Amygdala (tissue), 56 donors: ENCODE data around the gene RBPMS2.
"Not testable (repeated sequence)": the region's sequence is repeated elsewhere in the genome, so short reads cannot be mapped to it uniquely, and the experiment has no call there.

Experiments used
- DNase-seq, 56 donors: peaks; one replicate each; lab custom pipeline; 2025; lab: John Stamatoyannopoulos, UW

The RBPMS2 gene

DNA sequence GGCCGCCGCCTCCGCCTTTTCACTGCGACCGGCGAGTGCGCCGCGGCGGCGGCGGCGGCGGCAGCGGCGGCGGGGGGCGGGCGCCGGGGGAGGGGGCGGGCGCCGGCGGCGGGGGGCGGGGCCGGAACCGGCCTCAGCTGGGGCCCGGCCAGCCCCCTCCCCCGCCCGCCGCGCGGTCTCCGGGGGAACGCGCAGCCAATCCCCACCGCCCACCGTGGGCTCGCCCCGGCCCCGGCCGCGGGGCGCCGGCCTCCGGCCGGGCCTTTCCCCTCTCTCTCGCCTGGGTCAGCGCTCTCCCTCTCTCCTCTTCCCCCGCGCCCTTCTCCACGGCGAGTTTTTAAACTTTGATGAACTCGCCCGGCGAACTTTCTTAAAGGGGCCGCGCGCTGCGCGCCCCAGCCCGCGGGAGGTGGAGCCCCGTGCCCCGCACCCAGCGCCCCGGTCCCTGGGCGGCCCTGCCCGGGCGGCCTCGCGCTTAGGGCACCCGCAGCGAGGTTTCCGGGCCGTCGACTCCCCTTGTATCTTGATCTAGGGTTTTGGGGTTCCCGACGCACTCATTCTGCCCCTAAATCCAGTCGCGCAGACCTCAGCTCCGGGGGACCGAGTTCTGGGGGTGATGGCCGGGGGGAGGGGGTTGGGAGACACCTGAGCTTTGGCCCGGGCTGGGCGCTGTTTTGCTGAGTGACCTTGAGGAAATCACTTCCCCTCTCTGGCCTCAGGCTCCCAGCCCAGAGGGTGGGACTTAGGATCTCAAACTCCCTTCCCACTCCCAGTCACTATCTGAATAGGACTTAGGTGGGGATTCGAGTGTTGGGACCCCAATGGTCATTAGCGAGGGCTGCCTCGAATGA lies at the start of gene RBPMS2:
Gene RBPMS2, minus strand, starts transcription at position 39 of the 851 bp plus-strand sequence. CDS start 270 bp downstream, outside the sequence.
- DNase-seq, result no peak

DNA sequence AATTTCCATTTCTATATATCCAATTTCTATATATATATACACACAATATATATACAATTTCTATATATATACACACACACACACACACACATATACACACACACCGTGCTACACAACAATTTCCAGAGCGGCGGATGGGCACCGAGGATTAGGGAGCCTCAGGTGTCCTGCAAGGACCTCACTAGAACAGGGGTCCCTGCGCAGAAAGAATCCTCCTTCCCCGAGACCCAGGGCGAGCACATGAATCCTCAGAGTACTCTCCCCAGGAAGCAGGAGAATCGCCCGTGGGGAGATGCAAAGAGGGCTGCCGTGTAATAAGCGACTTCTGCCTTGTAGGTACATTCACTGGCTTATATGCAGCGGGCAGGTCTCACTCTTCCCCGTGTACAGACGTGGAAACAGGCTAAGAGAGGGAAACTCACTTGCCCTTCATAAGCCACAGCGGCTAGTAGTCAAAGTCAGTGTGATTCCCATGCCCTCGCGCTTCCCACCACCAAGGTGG lies 49.6 kb upstream of the RBPMS2 start:
- DNase-seq, result no peak

DNA sequence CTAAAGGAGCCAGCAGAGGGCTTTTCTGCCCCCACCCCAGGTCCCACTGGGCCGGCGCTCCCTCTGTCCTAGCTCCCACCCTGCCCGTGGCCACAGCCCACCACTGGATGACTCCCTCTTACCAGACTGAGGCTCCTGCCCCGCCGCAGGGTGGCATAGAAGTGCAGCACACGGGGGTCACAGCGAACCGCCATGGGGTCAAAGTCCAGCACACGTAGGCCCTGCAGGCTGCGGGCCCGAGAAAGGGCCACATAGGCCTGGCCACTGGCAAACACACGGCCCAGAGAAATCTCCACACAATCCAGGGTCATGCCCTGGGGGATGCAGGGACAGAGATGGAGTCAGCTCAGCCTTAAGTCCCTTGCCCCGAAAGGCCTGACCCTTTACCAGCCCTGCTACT lies 41.1 kb upstream of the RBPMS2 start:
- no peak for DNase-seq

DNA sequence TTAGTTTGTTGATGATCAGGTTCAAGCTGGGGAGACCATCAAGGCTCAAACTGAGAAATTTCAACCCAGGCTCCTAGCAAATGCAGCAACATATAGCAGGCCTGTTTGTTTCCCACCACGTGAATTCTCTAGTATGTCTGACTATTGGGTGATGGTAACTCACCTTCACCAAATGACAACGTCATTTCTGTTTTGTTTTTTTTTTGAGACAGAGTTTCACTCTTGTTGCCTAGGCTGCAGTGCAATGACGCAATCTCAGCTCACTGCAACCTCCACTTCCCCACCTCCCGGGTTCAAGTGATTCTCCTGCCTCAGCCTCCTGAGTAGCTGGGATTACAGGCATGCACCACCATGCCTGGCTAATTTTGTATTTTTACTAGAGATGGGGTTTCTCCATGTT lies 39.6 kb upstream of the RBPMS2 start:
- not testable (repeated sequence) for DNase-seq

DNA sequence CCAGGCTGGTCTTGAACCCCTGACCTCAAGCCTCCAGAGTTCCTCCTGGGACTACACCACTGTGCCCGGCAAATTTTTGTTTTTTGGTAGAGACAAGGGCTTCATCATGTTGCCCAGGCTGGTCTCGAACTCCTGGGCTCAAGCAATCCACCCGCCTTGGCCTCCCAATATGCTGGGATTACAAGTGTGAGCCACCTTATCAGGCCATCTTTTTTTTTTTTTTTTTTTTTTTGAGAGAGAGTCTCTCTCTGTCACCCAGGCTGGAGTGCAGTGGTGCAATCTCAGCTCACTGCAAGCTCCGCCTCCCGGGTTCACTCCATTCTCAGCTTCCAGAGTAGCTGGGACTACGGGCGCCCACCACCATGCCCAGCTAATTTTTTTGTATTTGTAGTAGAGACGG lies 38.9 kb upstream of the RBPMS2 start:
- DNase-seq, result not testable (repeated sequence)

DNA sequence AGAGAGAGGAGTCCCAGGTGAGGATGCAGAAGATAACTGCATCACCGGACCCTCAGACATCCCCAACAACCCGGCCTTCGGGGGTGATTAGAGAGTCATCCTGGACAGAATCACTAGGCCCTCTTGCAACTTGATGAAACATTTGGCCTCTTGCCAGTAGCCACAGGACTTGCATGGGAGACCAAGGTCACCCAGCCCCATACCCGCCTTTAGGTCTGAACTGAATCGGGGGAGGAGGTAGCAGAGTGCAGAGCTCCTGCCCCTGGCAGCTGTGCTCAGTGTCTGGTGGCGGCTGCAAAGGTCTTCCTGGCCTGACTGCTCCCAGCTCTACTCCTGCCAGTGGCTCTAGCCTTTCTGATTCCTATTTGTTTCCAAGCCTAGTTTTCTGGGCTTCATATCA lies 37.7 kb upstream of the RBPMS2 start:
- DNase-seq, result no peak

DNA sequence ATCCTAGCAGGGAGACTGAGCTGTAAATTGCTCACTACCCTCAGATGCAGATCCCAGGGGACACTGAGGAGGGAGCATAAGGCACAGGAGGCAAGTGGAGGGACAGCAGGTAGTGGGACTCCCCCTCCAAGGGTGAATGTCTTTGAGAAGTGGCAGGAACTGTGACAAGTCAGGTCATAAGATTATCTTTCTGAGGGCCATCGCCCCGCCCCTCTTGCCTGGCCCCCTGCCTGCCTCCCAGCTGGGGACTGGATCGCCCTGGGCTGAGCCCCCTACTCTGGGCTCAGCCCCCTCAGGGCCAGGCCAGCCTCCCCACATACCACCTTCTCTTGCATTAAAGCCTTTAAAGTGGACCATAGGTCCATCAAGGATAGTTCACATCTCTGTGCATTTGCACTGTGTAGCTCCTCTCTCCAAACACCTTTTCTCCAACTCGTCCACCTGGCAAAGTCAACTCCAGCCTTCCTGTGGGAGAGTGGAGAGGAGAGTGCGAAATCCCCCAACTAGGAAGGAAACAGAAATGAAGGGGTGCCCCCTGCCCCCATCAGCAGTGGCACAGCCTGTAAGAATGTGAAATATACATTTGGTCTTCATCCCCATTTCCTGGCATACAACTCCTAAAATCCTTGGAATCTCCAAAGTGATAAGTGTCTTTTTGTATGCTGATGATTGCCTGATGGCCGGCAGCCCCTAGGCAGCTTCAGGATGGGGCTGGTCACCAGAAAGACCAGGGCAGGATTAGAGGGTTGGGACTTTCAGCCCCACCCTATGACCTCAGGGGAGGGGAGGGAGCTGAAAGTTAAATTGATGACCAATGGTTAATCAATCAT lies 35.3 kb upstream of the RBPMS2 start:
- no peak for DNase-seq

DNA sequence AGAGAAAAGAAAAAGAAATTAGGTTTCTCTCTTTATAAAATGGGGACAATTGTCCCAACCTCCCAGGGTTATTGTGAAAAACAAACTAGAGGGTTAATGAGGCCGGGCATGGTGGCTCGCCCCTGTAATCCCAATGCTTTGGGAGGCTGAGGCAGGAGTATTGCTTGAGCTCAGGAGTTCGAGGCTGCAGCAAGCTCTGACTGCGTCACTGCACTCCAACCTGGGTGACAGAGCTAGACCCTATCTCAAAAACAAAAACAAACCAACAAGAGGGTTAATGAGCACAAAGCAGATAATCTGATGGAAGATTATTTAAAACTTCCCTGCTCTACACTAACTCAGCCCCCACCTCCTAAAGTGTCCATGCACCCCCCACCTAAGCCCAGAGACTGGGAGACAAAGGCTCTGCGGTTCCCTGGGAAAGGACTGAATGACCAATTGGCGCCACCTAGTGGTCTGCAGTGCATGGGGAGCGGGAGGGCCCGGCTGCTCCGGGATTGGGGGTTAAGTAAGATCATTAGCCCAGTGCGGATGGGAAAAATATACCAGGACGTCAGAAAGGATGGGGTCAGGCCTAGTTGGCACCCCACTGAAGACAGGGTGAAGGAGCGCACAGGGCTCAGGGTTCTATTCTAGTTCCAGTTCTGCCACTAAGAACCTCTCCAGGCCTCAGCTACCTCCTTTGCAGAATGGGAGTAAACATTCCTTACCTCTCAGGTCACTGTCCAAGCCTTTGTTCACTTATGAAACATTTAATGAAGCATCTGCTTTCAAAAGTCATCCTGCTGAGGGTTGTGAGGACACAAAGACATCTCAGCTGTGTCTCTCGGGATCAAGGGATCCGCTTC lies 34.5 kb upstream of the RBPMS2 start:
- DNase-seq, result peak in 52 of 56 donors; percentile 4 to 79 (median 49)

DNA sequence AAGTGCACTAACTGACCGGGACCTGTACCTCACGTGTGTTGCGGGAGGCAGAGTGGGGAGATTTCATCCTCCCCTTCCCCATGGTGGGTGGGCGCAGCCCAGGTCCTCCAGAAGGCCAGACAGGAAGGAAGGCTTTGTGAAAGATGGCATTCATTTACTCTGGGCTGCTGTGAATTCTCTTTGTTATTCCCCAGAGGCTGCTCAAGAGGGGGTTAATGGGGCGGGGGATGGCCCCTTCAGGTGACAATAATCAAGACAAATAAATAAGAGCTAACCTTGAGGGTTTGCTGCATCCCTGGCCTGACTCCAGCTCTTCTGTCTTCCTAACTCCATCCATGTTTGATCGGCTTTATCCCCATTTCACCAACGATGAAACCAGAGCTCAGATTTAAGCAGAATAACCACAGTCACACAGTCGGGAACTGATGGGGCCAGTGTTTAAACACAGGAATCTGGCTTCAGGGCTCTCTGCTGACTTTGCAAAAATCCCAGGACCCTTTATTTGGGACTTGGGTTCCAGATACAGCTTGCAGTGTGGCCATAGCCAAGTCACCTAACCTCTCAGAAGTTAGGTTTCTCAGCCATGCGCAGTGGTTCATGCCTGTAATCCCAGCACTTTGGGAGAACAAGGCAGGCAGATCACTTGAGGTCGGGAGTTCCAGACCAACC lies 33.5 kb upstream of the RBPMS2 start:
- no peak for DNase-seq

DNA sequence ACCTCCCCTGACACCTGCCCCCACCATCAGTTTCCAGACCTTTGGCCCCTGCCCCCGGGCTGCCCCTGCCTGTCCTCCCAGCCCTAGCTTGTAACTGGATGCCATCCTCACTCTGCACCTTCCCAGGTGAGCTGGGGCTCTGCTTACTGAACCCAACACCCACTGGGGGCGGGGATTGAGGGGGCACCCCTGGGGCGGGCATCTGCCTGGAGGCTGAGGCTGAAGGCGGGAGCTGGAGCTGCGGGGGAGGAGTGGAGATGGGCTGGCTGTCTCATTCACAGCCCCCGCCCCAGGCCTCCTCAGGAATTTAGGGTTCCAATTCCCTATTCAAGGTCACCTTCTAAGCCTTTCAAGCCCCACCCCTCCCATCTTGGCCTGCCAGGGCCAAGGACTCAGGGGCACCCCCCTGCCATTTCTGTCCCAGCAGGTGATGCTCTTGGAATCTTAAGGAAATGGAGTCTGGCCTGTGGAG lies 32.4 kb upstream of the RBPMS2 start:
- no peak for DNase-seq

DNA sequence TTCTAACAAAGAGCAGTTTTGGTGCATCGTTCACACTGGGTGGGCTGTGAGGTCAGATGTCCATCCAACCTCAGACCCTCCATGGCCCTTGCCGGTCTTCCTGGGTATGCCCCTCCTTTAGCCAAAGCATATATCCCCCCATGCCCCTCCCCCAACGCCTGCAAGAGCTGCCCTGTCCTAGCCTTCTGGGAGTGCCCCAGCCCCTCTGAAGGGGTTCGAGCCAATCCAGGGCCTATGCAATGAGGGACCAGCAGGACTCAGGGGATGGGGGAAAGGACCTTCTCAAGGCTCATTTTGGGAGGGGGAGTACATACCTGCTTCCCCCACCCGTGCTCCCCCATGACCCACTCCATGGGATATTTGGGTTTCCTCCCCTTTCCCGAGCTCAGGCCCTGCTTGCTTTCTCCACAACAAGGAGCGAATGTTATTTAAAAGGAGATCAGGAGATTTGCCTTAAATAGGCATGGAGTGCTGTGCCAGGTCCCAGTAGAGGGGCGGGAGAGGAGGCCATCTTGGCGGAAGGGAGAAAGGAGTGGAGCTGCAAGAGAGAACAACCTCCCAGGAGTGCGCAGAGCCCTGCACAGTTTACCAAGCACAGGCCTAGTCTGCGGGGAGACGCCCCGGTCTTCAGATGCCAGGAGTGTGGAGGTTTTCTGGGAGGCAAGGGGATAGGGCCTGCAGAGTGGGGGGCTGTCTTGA lies 31.8 kb upstream of the RBPMS2 start:
- no peak for DNase-seq

DNA sequence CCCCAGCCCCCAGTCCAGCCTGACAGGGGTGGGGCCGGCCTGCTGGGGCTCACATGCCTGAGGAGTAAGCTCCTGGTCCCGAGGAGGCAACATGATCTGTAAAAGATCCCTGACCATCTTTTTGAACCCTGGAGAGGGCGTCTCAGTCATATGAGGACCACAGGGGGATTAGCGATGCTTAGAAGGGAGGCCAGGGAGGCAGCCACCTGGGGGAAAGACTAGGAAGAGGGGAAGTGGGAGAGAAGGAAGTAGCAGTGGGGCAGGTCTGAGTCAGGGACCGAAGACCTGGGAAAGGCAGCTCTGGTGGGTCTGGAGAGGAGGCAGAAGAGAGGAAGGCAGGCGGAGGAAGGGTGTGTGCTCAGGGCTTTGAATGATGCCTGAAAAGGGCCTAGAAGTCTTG lies 31.1 kb upstream of the RBPMS2 start:
- no peak for DNase-seq

DNA sequence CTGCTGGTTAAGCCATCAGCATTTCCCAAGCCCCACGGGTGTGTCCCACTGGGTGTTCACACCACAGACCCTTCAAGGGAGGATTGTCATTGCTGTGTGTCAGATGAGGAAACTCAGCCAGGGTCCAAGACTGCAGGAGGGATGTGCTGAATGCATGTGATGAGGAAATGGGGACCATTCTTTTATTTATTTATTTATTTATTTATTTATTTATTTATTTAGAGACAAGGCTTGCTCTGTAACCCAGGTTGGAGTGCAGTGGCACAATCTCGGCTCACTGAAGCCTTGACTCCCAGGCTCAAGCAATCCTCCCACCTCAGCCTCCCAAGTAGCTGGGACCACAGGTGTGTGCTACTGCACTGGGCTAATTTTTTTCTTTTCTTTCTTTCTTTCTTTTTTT lies 29.2 kb upstream of the RBPMS2 start:
- no peak for DNase-seq

DNA sequence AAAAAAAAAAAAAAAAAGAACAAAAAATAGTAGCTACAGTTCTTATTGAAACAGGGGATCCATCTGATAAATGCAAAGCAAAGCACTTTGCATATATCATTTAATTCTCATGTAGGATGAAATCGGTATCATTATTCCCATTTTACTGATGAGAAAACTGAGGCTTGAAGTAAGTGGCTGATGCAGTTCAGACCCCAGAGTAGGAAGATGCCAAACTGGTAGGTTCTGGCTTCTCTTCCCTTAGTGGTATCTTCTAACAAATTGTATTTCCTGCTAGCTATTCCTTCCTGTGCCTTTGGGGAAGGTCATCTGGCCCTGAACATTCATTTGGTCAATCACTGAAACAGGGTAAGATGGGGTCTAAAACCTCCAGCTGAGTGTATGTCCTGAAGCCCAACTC lies 28.1 kb upstream of the RBPMS2 start:
- DNase-seq, result no peak

DNA sequence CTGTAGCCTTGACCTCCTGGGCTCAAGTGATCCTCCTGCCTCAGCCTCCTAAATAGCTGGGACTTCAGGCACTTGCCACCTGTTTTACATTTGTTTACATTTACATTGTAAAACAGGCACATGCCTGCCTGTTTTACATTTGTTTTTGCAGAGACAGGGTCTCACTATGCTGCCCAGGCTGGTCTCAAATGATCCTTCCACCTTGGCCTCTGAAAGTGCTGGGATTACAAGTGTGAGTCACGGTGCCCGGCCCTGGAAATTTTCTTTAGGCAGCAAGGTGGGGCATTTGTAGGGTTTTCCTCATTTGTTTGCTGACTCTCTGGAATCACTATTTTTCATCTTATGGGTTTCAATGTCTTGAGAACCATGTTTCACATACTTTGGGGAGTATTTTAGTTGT lies 25.1 kb upstream of the RBPMS2 start:
- DNase-seq, result no peak

DNA sequence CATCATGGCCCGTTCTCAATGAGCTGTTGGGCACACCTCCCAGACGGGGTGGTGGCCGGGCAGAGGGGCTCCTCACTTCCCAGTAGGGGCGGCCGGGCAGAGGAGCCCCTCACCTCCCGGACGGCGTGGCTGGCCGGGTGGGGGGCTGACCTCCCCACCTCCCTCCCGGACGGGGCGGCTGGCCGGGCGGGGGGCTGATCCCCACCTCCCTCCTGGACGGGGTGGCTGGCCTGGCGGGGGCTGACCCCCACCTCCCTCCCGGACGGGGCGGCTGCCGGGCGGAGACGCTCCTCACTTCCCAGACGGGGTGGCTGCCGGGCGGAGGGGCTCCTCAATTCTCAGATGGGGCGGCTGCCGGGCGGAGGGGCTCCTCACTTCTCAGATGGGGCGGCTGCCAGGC lies 23.5 kb upstream of the RBPMS2 start:
- not testable (repeated sequence) for DNase-seq

DNA sequence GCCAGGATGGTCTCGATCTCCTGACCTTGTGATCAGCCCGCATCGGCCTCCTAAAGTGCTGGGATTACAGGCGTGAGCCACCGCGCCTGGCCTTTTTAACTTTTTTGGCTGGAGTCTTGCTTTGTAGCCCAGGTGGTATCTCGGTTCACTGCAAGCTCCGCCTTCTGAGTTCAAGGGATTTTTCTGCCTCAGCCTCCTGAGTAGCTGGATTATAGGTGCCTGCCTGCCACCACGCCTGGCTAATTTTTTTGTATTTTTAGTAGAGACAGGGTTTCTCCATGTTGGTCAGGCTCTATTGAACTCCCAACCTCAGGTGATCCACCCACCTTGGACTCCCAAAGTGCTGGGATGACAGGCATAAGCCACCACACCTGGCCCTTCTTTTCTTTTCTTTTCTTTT lies 20.5 kb upstream of the RBPMS2 start:
- not testable (repeated sequence) for DNase-seq

DNA sequence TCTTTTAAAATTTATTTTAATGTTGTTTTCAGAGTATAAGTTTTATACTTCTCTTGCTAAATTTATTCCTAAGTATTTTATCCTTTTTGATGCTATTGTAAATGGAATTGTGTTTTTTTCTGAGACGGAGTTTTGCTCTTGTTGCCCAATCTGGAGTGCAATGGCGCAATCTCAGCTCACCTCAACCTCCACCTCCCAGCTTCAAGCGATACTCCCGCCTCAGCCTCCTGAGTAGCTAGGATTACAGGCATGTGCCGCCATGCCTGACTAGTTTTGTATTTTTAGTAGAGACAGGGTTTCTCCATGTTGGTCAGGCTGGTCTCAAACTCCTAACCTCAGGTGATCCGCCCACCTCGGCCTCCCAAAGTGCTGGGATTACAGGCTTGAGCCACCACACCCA lies 19.9 kb upstream of the RBPMS2 start:
- DNase-seq, result not testable (repeated sequence)

DNA sequence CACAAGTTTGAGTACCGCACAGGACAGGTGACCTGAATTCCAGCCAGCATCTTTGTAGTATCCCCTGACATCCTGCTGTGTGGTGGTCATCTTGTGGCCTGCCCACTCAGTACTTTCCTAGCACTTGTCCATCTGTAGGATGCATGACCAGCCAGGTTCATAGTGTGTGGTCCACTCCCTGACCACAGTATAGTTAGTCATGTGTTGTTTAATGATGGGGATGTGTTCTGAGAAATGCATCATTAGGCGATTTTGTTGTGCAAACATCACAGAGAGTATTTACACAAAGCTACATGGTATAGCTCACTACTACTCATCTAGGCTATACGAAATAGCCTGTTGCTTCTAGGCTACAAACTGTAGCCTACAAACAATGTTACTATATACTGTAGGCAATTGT lies 16.9 kb upstream of the RBPMS2 start:
- no peak for DNase-seq
